ENCODE measurements around the gene SYNGAP1. TPM values are rescaled to one million over a fixed set of nuclear protein-coding genes. Genes with fewer than 3 reads are reported as not detected.

Gene SYNGAP1
- total and polyA plus RNA-seq, 9 of the 15 experiments (the other 6 are each of a cell fraction or from before 2014, with no cell fraction given), result 0.01 to 22.8 (median 3.2) TPM

- TF ChIP-seq ZNF512 (tag; IDR thresholded peaks at IDR 0.05) (peak; percentile 59), SMARCE1 (IDR thresholded peaks at IDR 0.05) (peak; percentile 11; the same call in 1 of the 2 replicates), BCLAF1 (IDR thresholded peaks at IDR 0.05; ENCODE audit: borderline replicate concordance in 1 of 2, control insufficient read depth in 1 of 2, low read depth in 2 of 2, low read length in 1 of 2) (peak in 1 of 2 experiments; percentile 73; a peak in 1 of 4 replicates), CHD1 (IDR thresholded peaks at IDR 0.05; ENCODE audit: low read length) (no peak), ZNF696 (CRISPR knock-in tag; conservative IDR thresholded peaks at IDR 0.05) (no peak), ELF4 (CRISPR knock-in tag; IDR thresholded peaks at IDR 0.05) (0 out of 2 replicates have a peak, but pooled peaks have one; percentile 33), EHMT2 (IDR thresholded peaks at IDR 0.05) (peak; percentile 47; the same call in 1 of the 2 replicates), ZNF324 (CRISPR knock-in tag; IDR thresholded peaks at IDR 0.05) (no peak), CREB3 (tag; conservative IDR thresholded peaks at IDR 0.05; ENCODE audit: low read depth) (no peak), C11orf30 (IDR thresholded peaks at IDR 0.05; ENCODE audit: low read depth) (no peak), PHB2 (IDR thresholded peaks at IDR 0.05; ENCODE audit: low read depth) (0 out of 2 replicates have a peak, but pooled peaks have one; percentile 33), HMGXB4 (CRISPR knock-in tag; IDR thresholded peaks at IDR 0.05) (no peak), ZC3H8 (IDR thresholded peaks at IDR 0.05) (no peak), NR2C2 (CRISPR knock-in tag; IDR thresholded peaks at IDR 0.05) (peak; percentile 18; the same call in 1 of the 2 replicates), NR2C2 (tag; IDR thresholded peaks at IDR 0.05) (no peak), PYGO2 (tag; IDR thresholded peaks at IDR 0.05) (no peak), ZNF165 (CRISPR knock-in tag; IDR thresholded peaks at IDR 0.05; ENCODE audit: borderline replicate concordance) (no peak)
Observed at GRCh38 chr6:33428966-33429749, 9.3 kb downstream of the SYNGAP1 start (continued).
